HG02870 (cell line): Measurements from ENCODE around the gene HSDL2.
"Not testable (repeated sequence)": the region's sequence is repeated elsewhere in the genome, so short reads cannot be mapped to it uniquely, and the experiment has no call there.

Experiments used
- ATAC-seq: cut with Tn5 transposase; IDR thresholded peaks from one replicate; pipeline ENCODE4 v1.9.1; 2021; ENCODE audit warnings: mild to moderate bottlenecking, moderate library complexity; ENCODE audit not compliant: unreplicated experiment

HSDL2 gene

DNA sequence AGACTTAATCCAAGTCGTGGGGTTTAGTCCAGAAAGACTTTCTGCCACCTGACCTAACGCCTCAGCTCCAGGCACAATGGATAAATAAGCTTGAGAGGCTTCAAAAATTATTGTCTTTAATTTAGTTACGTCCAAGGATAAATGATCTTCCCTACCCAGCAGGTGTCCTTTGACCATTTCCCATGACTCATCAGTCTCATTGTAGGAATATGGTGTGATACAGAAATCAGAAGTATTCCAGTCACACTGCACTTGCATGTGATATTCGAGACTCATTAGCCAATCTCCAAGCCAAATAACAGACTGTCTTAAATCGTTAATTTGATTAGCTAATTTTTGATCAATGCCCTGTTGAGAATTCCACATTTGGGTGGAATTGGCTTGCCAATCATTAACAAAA lies 13.2 kb downstream of the HSDL2 start:
- ATAC-seq, result not testable (repeated sequence)

GRCh38 chr9:112396416-112396815 lies 16.5 kb downstream of the HSDL2 start:
- ATAC-seq, result no peak

GRCh38 chr9:112396872-112397271 lies 17.0 kb downstream of the HSDL2 start:
- no peak for ATAC-seq

- no peak for ATAC-seq
These were observed 21.4 kb downstream of the HSDL2 start for GRCh38 chr9:112401175-112401815.

DNA sequence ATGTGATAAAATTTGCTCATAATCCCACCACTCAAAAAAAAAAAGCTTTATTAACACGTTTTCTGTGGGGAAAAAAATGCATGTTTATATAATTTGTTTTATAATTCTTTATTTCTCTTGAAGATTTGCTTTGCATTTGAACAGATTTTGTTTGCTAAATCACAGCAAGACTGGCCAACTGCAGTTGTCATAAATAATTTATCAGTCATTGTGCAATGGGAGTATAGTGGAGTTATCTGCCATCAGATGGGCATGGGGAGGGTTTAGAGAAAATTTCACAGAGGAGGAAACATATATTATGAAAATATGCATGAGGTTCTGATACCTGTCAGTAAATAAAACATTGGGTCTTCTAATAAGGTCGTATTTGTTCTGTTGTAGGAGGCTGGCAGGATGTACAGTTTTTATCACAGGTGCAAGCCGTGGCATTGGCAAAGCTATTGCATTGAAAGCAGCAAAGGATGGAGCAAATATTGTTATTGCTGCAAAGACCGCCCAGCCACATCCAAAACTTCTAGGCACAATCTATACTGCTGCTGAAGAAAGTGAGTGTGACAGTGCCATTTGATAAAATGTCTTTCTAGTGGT lies 23.8 kb downstream of the HSDL2 start:
- ATAC-seq, result no peak

DNA sequence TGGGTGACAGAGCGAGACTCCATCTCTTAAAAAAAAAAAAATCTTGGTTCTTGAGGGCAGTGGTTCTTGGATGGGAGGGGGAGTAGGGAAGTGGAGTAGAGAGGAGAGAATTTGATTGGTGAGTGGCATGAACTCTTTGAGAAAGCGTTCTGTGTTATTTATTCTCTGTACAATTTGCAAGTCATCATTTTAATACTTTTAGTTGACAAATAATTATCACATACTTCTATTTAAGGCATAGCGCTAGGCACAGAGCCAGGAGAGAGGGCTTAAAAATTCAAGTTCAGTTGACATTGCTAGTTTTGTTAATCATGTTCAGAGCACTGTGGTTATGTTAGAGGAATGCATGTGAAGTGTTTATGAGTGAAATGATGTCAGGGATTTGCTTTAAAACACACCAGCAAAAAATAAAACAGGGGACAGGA lies 24.6 kb downstream of the HSDL2 start:
- no peak for ATAC-seq

- ATAC-seq, result no peak
These were observed 28.4 kb downstream of the HSDL2 start for GRCh38 chr9:112408275-112408674.

DNA sequence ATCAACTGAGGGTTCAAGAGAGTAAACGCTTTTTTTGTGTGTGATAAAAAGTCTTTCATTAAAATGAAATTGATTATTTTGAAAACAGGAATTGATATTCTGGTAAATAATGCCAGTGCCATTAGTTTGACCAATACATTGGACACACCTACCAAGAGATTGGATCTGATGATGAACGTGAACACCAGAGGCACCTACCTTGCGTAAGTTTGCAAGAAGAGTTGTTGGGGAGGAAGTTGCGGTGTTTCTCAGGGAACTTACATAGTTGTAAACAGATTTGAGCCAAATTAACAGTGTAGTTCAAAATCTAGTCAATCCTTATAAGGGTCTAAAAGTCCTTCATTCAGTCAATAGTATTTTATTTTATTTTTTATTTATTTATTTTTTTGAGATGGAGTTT lies 28.9 kb downstream of the HSDL2 start:
- no peak for ATAC-seq

DNA sequence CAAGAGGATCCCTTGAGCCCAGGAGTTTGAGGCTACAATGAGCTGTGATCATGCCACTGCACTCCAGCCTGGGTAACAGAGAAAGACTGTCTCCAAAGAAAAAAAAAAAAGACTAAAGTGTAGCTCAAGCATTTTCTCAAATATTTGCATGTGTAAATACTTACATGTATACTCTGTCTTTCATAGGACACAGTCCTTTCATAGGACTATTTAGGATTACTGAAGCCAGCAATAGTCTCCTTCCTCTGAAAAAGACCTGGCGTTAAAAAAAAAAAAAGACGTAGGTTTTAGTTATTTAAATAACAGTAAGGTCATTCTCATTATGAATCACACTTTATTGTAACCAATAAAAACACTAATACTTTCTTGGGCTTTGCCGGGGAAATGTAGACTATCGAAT lies 29.9 kb downstream of the HSDL2 start:
- no peak for ATAC-seq

- ATAC-seq, result no peak
These were observed 31.7 kb downstream of the HSDL2 start for GRCh38 chr9:112411626-112412027.

GRCh38 chr9:112413728-112414127 lies 33.8 kb downstream of the HSDL2 start:
- ATAC-seq, result not testable (repeated sequence)

DNA sequence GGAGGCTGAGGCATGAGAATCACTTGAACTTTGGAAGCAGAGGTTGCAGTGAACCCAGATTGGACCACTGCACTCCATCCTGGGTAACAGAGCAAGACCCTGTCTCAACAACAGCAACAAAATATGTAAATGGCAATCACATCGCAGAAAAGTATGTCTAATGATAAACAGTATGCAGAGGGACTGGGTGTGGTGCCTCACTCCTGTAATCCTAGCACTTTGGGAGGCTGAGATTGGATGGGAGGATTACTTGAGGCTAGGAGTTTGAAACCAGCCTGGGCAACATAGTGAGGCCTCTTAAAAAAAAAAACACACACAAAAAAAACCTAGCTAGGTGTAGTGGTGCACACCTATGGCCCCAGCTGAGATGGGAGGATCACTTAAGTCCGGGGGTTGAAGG lies 40.3 kb downstream of the HSDL2 start:
- no peak for ATAC-seq

GRCh38 chr9:112421771-112422222 lies 41.9 kb downstream of the HSDL2 start:
- no peak for ATAC-seq

DNA sequence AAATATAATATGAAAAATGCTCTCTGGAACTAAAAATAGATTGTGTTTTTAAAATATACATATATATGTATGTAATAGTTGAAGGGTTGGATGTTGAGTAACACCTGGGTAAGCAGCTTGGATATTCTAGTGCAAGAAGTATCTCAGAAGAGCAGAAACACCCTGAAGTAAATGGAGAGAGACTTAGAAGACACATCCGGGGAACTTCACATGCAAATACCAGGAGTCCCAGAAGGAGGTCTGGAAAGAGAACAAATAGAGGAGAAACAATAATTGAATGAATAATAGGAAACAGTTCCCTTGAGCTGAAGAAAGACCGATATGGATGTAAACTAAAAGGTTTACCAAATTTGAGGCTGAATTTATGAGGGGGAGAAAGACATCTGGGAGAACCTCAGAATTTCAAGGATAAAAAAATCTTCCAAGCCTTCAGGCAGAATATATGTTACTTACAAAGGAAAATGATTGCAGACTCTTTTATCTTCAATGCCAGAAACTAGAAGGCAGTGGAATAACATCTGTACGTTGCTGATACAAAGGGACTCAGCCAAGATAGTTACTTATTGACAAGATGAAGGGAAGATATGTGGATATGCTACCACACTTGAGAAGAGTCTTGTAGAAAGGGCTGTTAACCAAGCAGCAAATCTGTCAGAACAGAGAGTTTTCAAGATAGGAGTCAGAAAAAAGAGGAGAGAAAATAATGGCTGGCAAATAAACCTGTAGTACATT lies 42.7 kb downstream of the HSDL2 start:
- no peak for ATAC-seq

GRCh38 chr9:112430006-112430522 lies 50.2 kb downstream of the HSDL2 start:
- no peak for ATAC-seq

DNA sequence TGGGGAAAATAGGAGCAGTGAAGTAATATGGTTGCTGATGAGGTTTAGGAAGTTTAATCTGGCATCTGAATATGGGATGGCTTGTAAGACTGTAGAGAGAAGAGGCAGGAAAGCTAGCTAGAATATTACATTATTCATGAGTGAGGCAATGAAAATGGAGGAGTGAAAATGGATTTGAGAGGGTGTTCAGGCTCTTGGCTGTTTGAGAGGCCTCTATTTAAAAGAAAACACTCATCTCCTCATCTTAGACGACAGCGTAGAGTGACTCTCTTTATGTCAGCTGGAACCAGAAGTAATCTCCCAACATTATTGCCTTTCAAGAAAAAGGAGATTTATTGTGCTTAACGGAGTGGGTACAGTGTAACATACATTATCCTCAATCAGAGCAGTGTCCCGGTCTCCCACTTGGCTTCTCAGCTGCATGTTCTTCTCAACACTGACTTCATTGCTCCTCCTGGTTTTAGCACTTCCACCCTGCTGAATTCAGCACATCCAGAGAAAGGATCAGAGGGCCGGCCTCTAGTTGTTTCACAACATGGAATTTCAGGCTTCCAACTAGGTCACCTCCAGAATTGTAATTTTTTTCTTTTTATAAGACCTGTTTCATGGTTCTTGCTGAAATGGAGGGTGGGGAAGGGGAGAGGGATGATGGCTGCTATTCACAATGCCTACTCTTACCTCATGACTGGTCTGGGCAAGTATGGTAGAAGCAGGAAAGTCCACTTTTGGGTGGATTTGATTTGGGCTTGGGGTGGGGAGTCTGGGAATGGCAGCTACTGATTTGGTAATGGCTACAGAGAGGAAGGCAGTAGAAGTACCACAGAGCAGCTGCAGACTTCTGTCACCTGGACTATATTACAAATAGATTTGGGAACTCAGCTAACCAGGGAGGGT lies 53.8 kb downstream of the HSDL2 start:
- no peak for ATAC-seq

GRCh38 chr9:112434487-112434886 lies 54.6 kb downstream of the HSDL2 start:
- ATAC-seq, result no peak

DNA sequence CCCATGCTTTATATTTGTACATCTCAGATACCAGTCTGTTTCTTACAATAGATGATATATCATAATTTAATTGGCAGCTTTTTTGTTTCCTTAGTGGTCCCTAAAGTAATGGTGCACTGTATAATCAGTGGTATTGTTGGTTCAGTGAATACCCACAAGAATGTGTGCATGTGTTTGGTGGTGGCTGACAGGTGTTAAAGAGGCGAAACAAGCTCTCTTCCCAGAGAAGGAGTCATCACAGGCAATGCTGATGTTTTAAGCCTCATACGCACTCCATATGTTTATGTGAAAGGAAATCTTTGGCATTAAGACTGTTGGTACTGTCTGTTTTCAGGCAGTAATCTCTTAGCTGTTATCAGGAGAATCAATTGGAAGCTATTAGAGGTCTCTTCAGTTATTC lies 57.5 kb downstream of the HSDL2 start:
- ATAC-seq, result no peak

GRCh38 chr9:112439171-112439570 lies 59.3 kb downstream of the HSDL2 start:
- no peak for ATAC-seq

GRCh38 chr9:112439825-112440224 lies 59.9 kb downstream of the HSDL2 start:
- no peak for ATAC-seq

DNA sequence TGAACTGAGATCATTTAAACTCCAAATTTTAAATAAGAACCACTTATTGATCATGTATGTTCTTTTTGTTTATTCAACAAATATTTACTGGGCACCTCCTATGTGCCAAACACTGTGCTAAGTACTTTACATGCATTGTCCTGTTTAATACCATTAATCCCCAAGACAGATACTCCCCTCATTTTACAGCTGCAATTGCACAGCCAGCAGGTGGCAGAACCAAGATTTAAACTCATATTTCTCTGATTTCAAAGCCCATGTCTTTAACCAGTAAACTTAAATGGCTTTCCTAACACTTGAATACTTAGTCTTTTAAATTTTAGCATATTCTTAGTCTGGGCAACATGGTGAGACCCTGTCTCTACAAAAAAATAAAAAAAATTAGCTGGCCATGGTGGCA lies 63.3 kb downstream of the HSDL2 start:
- no peak for ATAC-seq
